Measurements from ENCODE around the gene CFAP99. TPM values are rescaled to one million over a fixed set of nuclear protein-coding genes. Genes with fewer than 3 reads are reported as not detected.

Gene CFAP99
- total RNA-seq, 2 experiments from 2014 or later = not detected

DNA sequence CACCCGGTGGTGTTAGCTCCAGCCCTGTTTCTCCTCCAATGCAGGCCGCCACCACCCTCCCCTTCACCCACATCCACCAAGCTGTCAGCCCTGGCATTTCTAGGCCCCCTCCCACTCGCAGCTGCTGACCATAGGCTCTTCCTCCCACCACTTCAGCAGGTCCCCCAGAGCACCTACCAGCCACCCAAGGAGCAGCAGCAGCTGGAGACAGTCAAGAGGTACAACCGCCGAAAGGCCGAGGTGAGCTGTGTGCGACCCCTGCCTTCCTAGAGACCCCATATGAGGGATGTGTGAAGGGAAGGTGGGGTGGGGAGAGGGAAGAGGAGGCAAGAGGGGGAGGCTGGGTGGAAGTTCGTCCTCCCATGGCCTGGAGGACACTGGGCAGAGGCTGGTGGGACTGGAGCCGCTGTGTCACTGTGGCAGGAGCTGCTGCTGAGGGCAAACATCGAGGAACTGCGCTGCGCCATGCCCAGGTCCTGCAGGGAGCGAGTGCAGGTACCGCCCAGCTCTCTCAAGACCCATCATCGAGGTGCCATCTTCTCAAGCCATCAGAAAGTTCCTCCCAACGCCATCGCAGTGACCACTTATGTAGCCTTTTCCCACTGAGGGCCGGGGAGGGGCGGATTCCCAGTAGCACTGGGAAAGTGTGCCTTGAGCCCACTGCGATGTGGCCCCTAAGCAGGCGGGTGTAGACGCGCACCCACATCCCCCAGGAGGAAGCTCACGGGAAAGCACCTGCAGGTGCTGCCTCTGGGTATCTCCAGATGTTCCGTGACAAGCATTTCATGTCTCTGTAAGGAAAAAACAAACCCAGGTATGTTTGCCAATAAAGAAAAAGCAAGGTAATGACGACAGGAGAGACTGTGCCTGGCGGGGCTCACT is 31.0 kb downstream of the CFAP99 start:
- no peak for DNase-seq
- CTCF ChIA-PET = no interaction called here
- Mint-ChIP-seq H3K9me3 (no peaks in the 10 kb centered on the region), H3K36me3 (ENCODE audit: low read depth) (no peaks in the 10 kb centered on the region), H3K27me3 (ENCODE audit: low read depth) (no peaks in the 10 kb centered on the region), H3K4me1 (ENCODE audit: low read depth) (no peaks in the 10 kb centered on the region), H3K27ac (no peak overlapping the region), H3K4me3 (no peak overlapping the region)
- intact Hi-C loops (cut with micrococcal nuclease) = no loop called here

DNA sequence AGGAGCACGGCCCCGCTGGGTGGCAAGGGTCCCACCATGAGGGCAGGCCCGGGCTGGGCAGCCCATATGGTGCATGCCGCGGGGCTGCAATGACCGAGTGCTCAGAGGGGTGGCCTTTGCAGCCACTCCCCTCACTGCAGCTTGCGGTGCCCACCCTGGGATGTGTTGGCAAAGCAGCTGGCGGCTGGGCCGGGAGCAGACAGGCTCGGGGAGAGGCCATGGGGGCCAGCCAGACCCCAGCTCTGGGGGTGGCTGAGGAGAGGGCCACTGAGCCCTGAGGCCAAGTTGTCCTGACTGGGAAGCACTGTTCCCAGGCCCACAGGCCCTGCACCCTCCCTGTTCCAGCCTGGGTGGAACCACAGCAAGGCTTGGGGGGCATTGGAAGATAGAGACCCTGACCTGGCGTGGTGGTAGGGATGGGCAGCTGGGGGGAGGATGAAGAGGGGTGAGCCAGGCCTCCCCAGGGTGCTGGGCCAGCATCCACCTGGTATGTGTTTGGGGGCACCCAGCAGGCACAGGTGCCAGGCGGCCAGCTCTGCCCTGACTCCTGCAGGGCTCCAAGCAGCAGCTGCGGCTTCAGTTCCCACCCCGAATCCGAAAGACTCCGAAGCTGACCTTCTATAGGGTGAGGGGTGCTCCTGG is 31.8 kb downstream of the CFAP99 start:
- H3K9me3 Mint-ChIP-seq = no peaks in the 10 kb centered on the region
- DNase-seq = no peak
- intact Hi-C loops (cut with micrococcal nuclease) = no loop called here
- H3K4me3 Mint-ChIP-seq = no peak overlapping the region
- no peaks in the 10 kb centered on the region for H3K4me1 Mint-ChIP-seq (ENCODE audit: low read depth)
- H3K36me3 Mint-ChIP-seq (ENCODE audit: low read depth) = no peaks in the 10 kb centered on the region
- no peak overlapping the region for H3K27ac Mint-ChIP-seq
- CTCF ChIA-PET = interaction anchor here (0.7 kb wide), 1 partner anchor 8 kb away, joined by 3 read pairs; no protein-coding TSS in a partner anchor
- no peaks in the 10 kb centered on the region for H3K27me3 Mint-ChIP-seq (ENCODE audit: low read depth)

DNA sequence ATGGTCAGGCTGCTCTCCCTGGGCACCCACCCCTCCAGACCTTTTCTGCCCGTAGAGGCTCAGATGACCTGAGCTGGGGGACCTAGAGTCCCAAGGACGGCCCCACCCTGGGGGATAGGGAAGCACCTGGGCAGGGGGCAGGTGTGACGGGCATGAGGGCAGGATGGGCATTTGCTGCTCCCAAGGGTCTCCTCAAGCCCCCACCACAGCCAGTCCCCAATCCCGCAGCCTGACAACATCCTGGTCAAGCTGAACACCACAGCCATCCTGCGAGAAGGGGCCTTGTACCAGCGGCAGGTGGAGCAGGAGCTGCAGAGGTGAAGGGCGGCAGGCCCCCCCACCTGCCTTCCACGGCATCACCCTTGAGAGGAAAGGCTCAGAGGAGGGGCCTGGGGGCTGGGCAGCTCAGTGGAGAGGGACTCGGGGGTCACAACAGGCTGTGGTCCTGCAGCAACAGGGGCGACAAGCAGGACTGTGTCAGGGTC is 32.3 kb downstream of the CFAP99 start:
- intact Hi-C loops (cut with micrococcal nuclease) = no loop called here
- Mint-ChIP-seq H3K9me3 (no peaks in the 10 kb centered on the region), H3K27me3 (ENCODE audit: low read depth) (no peaks in the 10 kb centered on the region), H3K27ac (no peak overlapping the region), H3K4me1 (ENCODE audit: low read depth) (no peaks in the 10 kb centered on the region), H3K36me3 (ENCODE audit: low read depth) (no peaks in the 10 kb centered on the region), H3K4me3 (no peak overlapping the region)
- no peak for DNase-seq
- CTCF ChIA-PET = interaction anchor here (0.7 kb wide), 1 partner anchor 9 kb away, joined by 3 read pairs; no protein-coding TSS in a partner anchor

DNA sequence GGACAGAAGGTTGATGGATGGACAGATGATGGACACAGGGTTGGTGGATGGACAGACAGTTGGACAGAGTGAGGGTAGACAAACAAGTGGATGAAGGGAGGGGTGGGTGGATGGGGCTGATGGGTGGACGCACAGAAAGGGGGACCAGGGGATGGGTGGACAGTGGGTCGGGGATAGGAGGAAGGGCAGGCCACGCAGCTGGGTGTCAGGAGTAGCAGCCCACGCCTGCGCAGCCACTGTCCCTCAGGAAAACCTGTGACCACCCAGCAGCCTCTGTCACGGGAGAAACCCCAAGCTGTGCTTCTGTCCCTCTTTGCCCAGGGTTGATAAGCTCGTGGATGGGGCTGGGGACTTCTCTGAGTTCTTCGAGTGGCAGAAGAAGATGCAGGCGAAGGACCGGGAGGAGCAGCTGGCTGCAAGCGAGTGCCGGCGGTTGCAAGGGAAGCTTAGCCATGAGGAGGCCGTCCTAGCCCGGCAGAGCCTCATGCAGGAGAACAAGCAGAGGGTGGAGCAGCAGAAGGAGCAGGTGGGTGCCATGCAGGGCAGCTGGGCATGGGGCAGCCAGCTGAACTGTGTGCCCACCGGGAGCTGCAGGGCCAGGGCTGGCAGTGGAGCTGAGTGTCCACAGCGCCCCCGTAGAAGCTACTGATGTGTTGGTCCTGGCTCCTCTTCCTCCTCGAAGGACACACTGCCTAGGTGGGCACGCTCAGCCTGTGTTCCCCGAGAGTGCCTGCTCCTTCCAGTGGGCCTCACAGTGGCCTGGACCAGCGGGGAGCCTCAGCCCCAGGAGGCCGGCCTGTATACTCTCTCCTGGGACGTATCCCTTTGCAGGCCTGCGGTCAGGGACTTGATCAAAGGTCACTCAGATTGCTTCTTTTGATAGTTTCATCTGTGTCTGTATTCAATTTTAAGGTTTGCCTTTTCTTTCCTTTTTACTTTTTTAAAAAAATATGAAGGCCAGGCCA is 33.3 kb downstream of the CFAP99 start:
- no peaks in the 10 kb centered on the region for H3K27me3 Mint-ChIP-seq (ENCODE audit: low read depth)
- H3K4me3 Mint-ChIP-seq = no peak overlapping the region
- H3K27ac Mint-ChIP-seq = no peak overlapping the region
- H3K9me3 Mint-ChIP-seq = no peaks in the 10 kb centered on the region
- no peaks in the 10 kb centered on the region for H3K4me1 Mint-ChIP-seq (ENCODE audit: low read depth)
- H3K36me3 Mint-ChIP-seq (ENCODE audit: low read depth) = no peaks in the 10 kb centered on the region
- DNase-seq = no peak
- CTCF ChIA-PET = no interaction called here
- intact Hi-C loops (cut with micrococcal nuclease) = no loop called here

- intact Hi-C loops (cut with micrococcal nuclease) = no loop called here
- Mint-ChIP-seq H3K36me3 (ENCODE audit: low read depth) (no peaks in the 10 kb centered on the region), H3K4me3 (no peak overlapping the region), H3K27me3 (ENCODE audit: low read depth) (no peaks in the 10 kb centered on the region), H3K9me3 (no peaks in the 10 kb centered on the region), H3K4me1 (ENCODE audit: low read depth) (peaks cover 7% of the 10 kb centered on the region), H3K27ac (no peak overlapping the region)
- DNase-seq = no peak
- CTCF ChIA-PET = interaction anchor here (0.6 kb wide), 1 partner anchor 757 kb away, joined by 3 read pairs; no protein-coding TSS in a partner anchor
Measured at GRCh38 chr4:2457481-2458295, 38.9 kb downstream of the CFAP99 start.

DNA sequence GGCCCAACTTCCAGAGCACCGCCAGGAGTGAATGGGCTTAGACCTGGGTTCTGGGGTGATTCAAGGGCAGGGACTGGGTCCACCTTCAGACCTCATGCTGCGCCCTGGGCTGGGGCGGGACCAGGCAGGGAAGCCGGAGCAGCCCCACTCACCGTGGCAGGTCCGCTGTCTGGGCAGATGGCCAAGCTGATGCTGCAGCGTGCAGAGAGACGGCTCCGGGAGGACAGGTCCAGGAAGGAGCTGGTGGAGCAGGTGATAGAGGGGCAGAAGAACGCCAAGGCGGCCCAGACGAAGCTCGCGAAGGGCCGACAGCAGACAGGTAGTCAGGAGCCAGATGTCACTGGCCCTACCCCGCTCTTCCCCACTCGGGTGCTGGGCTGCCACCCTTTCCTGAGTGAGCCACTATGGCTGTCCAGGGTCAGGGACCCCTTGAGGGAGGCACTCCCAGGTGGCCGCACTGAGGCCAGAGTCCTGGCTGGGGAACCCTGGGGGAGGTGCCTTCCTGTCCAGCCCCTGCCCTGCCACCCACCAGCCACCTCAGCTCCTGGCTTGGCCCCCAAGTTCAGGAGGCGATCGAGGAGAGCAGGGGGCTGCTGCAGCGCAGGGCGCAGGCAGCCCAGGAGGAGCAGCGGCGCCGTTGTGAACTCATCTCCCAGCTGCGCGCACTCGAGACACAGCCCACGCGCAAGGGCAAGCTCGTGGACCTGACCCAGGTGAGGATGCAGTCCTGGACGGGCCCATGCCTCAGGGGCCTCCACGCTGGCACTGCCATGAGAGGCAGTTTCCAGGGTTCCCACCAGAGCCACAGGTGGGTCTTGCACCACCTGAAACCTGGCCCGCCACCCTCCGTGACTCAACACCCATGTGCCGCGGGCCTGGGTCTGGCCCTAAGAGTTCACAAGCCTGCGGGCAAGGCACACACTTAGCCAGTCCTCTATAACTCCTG is 40.1 kb downstream of the CFAP99 start:
- DNase-seq = no peak
- Mint-ChIP-seq H3K27me3 (ENCODE audit: low read depth) (no peaks in the 10 kb centered on the region), H3K4me1 (ENCODE audit: low read depth) (peaks cover 10% of the 10 kb centered on the region), H3K36me3 (ENCODE audit: low read depth) (no peaks in the 10 kb centered on the region), H3K4me3 (no peak overlapping the region), H3K9me3 (no peaks in the 10 kb centered on the region), H3K27ac (no peak overlapping the region)
- intact Hi-C loops (cut with micrococcal nuclease) = no loop called here
- CTCF ChIA-PET = no interaction called here

DNA sequence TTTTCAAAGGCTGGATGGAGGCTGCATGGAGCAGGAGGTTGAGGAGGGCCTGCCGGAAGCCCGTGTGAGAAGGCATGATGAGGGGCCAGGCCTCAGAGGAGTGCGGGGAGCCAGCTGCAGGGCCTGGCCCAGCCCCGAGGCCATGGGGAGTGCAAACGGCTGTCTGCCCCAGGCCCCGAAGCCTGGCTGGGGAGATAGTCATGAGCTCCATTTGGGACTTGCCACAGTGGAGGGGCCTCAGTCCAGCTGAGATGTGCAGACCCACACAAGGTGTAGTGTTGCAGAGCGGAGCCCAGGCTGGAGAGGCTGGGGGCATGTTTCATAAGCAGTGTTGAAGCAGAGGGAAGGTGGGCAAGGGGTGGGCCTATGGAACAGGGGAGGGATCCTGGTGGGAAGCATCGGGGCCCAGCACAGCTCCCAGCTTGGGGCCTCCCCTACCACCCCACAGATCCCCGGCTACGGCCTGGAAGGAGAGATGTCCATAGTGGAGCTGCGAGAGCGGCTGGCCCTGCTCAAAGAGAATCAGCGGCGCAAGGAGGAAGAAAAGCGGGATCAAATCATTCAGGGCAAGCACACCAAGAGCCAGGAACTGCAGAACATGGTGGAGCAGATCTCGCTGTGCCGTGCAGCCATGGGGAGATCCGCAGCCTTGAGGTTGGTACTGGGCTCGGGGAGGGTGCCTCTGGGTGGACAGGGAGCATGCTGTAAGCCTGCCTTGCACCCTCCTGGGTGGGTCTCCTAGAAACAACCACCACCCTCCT is 41.0 kb downstream of the CFAP99 start:
- no peak for DNase-seq
- intact Hi-C loops (cut with micrococcal nuclease) = loop anchor here (10.0 kb wide), 2 partner anchors 475 to 735 kb away; partner anchors contain the start of genes TACC3 and TMEM129
- peaks cover 10% of the 10 kb centered on the region for H3K4me1 Mint-ChIP-seq (ENCODE audit: low read depth)
- no peaks in the 10 kb centered on the region for H3K9me3 Mint-ChIP-seq
- H3K4me3 Mint-ChIP-seq = no peak overlapping the region
- H3K27me3 Mint-ChIP-seq (ENCODE audit: low read depth) = no peaks in the 10 kb centered on the region
- CTCF ChIA-PET = interaction anchor here (1.1 kb wide), 1 partner anchor 20 kb away, joined by 3 read pairs; no protein-coding TSS in a partner anchor
- H3K27ac Mint-ChIP-seq = no peak overlapping the region
- no peaks in the 10 kb centered on the region for H3K36me3 Mint-ChIP-seq (ENCODE audit: low read depth)

GRCh38 chr4:2461246-2461960 is 42.6 kb downstream of the CFAP99 start:
- intact Hi-C loops (cut with micrococcal nuclease) = loop anchor here (10.0 kb wide), 2 partner anchors 473 to 737 kb away; partner anchors contain the start of genes TACC3 and TMEM129
- no peak for DNase-seq
- Mint-ChIP-seq H3K9me3 (no peaks in the 10 kb centered on the region), H3K4me1 (ENCODE audit: low read depth) (peaks cover 10% of the 10 kb centered on the region), H3K36me3 (ENCODE audit: low read depth) (no peaks in the 10 kb centered on the region), H3K4me3 (peak overlapping the region; percentile 41), H3K27ac (no peak overlapping the region), H3K27me3 (ENCODE audit: low read depth) (no peaks in the 10 kb centered on the region)
- CTCF ChIA-PET = interaction anchor here (0.7 to 1.4 kb wide), 5 partner anchors 17 to 219 kb away, joined by 3 to 4 read pairs (median 3); partner anchors contain the start of genes HAUS3 and POLN

- no peaks in the 10 kb centered on the region for H3K36me3 Mint-ChIP-seq (ENCODE audit: low read depth)
Measured at GRCh38 chr4:2462218-2462991, 43.6 kb downstream of the CFAP99 start.

More at GRCh38 chr4:2462218-2462991, 43.6 kb downstream of the CFAP99 start:
- intact Hi-C loops (cut with micrococcal nuclease) = loop anchor here (1.0 to 10.0 kb wide), 4 partner anchors 44 to 738 kb away; partner anchors contain the start of genes CFAP99, TACC3, TMEM129 and ZFYVE28
- DNase-seq = peak; percentile 65
- peak overlapping the region; percentile 58 for H3K4me3 Mint-ChIP-seq
- no peaks in the 10 kb centered on the region for H3K9me3 Mint-ChIP-seq
- CTCF ChIA-PET = interaction anchor here (0.7 to 1.4 kb wide), 5 partner anchors 49 to 245 kb away, joined by 3 to 4 read pairs (median 3); partner anchors contain the start of genes HAUS3 and POLN
- no peaks in the 10 kb centered on the region for H3K27me3 Mint-ChIP-seq (ENCODE audit: low read depth)
- H3K27ac Mint-ChIP-seq = no peak overlapping the region
- peaks cover 13% of the 10 kb centered on the region for H3K4me1 Mint-ChIP-seq (ENCODE audit: low read depth)

Measured in activated naive CD4-positive, alpha-beta T cell treated with anti-CD3 and anti-CD28 coated beads for 36 hours (primary cell).